ENCODE results near the gene EPB41. TPM values are rescaled to one million over a fixed set of nuclear protein-coding genes. Genes with fewer than 3 reads are reported as not detected.
A peak's percentile ranks its signal among the peaks of the same experiment; 100 is the strongest.
"Not testable (repeated sequence)": the region's sequence is repeated elsewhere in the genome, so short reads cannot be mapped to it uniquely, and the experiment has no call there.

The EPB41 gene
- total RNA-seq, 1 experiment from 2014 or later = 0.11 TPM

- DNase-seq (ENCODE audit: low read depth) = no peak
Observed at GRCh38 chr1:28976248-28976647, 61.9 kb downstream of the EPB41 start.

- DNase-seq (ENCODE audit: low read depth) = no peak
Observed at GRCh38 chr1:28981210-28981609, 66.8 kb downstream of the EPB41 start.

- DNase-seq (ENCODE audit: low read depth) = no peak
Observed at GRCh38 chr1:28982198-28982597, 67.8 kb downstream of the EPB41 start.

- DNase-seq (ENCODE audit: low read depth) = no peak
Observed at GRCh38 chr1:28983091-28983490, 68.7 kb downstream of the EPB41 start.

- no peak for DNase-seq (ENCODE audit: low read depth)
Observed at GRCh38 chr1:28983509-28984310, 69.3 kb downstream of the EPB41 start.

- no peak for DNase-seq (ENCODE audit: low read depth)
Observed at GRCh38 chr1:28984311-28984684, 69.9 kb downstream of the EPB41 start.

GRCh38 chr1:28985427-28985826, 71.1 kb downstream of the EPB41 start:
- DNase-seq (ENCODE audit: low read depth) = no peak

GRCh38 chr1:28986306-28986910, 72.0 kb downstream of the EPB41 start:
- no peak for DNase-seq (ENCODE audit: low read depth)

- no peak for DNase-seq (ENCODE audit: low read depth)
Observed at GRCh38 chr1:29002792-29003191, 88.4 kb downstream of the EPB41 start.

GRCh38 chr1:29004288-29004687, 89.9 kb downstream of the EPB41 start:
- no peak for DNase-seq (ENCODE audit: low read depth)

- DNase-seq (ENCODE audit: low read depth) = no peak
Observed at GRCh38 chr1:29004798-29005197, 90.4 kb downstream of the EPB41 start.

GRCh38 chr1:29011775-29012174, 97.4 kb downstream of the EPB41 start:
- DNase-seq (ENCODE audit: low read depth) = no peak

GRCh38 chr1:29017235-29017634, 102.9 kb downstream of the EPB41 start:
- no peak for DNase-seq (ENCODE audit: low read depth)

- DNase-seq (ENCODE audit: low read depth) = no peak
Observed at GRCh38 chr1:29017975-29018712, 103.8 kb downstream of the EPB41 start.

GRCh38 chr1:29022620-29023019, 108.3 kb downstream of the EPB41 start:
- DNase-seq (ENCODE audit: low read depth) = no peak

- no peak for DNase-seq (ENCODE audit: low read depth)
Observed at GRCh38 chr1:29029667-29030066, 115.3 kb downstream of the EPB41 start.

- DNase-seq (ENCODE audit: low read depth) = no peak
Observed at GRCh38 chr1:29032841-29033240, 118.5 kb downstream of the EPB41 start.

- DNase-seq (ENCODE audit: low read depth) = peak; percentile 40
Observed at GRCh38 chr1:29033829-29034466, 119.6 kb downstream of the EPB41 start.

- DNase-seq (ENCODE audit: low read depth) = no peak
Observed at GRCh38 chr1:29043274-29043965, 129.1 kb downstream of the EPB41 start.

GRCh38 chr1:29044010-29044409, 129.6 kb downstream of the EPB41 start:
- no peak for DNase-seq (ENCODE audit: low read depth)

GRCh38 chr1:29045663-29046062, 131.3 kb downstream of the EPB41 start:
- not testable (repeated sequence) for DNase-seq (ENCODE audit: low read depth)
